SK-N-SH (cell line): ENCODE data around the gene ZNF425. TPM values are rescaled to one million over a fixed set of nuclear protein-coding genes. Genes with fewer than 3 reads are reported as not detected.
"Not testable (repeated sequence)": the region's sequence is repeated elsewhere in the genome, so short reads cannot be mapped to it uniquely, and the experiment has no call there.

ENCODE experiments used
- CTCF ChIA-PET: fragments of 300-600, 350-600 bp; formaldehyde crosslinking; extraction: SDS; loops from one replicate; lab custom pipeline; 2021; lab: Yijun Ruan, JAX
- POLR2A ChIA-PET: fragments of 350-600 bp; sonication (Branson Sonifier 250); formaldehyde crosslinking; extraction: SDS; loops from one replicate; lab custom pipeline; 2020; ENCODE audit warnings: antibody characterized with exemption, inconsistent platforms; lab: Yijun Ruan, JAX
- DNase-seq: peaks from one replicate; pipeline ENCODE4 v3.0.0; 2012
- H2AFZ ChIP-seq: fragments of 200-600 bp; sonication (generic); 2 replicates; pipeline ENCODE4 v1.8.1; 2016; ENCODE audit warnings: antibody characterized with exemption, mild to moderate bottlenecking, low read depth
- H3F3A ChIP-seq: fragments of 200-600 bp; sonication (generic); replicated peaks from 2 replicates; pipeline ENCODE3; 2016; ENCODE audit warnings: antibody characterized with exemption, mild to moderate bottlenecking; ENCODE audit not compliant: insufficient read depth
- H3K27ac ChIP-seq, 2 experiments: fragments of 200-500 bp in 1 of 2; fragments of 200-600 bp in 1 of 2; sonication (Bioruptor generic) in 1 of 2; sonication (generic), shearing (Covaris generic) in 1 of 2; 2 replicates each; pipeline versions ENCODE4 v1.5.1 to v1.6.1; 2014 to 2016; ENCODE audit warnings: low read depth in 2 of 2, inconsistent platforms in 1 of 2, low read length in 1 of 2, mild to moderate bottlenecking in 1 of 2, mixed read lengths in 1 of 2
- H3K27me3 ChIP-seq: fragments of 200-600 bp; sonication (generic), shearing (Covaris generic); 2 replicates; pipeline ENCODE4 v1.6.1; 2016; ENCODE audit warnings: mixed run types; ENCODE audit not compliant: insufficient read depth
- H3K36me3 ChIP-seq, 2 experiments: fragments of 200-500 bp in 1 of 2; fragments of 200-600 bp in 1 of 2; sonication (Bioruptor generic) in 1 of 2; sonication (generic) in 1 of 2; replicated peaks in 1 of 2; 2 replicates each; pipeline versions ENCODE3 to v1.5.1; 2014 to 2016; ENCODE audit warnings: low read length in 1 of 2, mild to moderate bottlenecking in 1 of 2; ENCODE audit not compliant: insufficient read depth in 2 of 2, control insufficient read depth in 1 of 2
- H3K4me1 ChIP-seq, 2 experiments: fragments of 200-500 bp in 1 of 2; fragments of 200-600 bp in 1 of 2; sonication (Bioruptor generic) in 1 of 2; sonication (generic), shearing (Covaris generic) in 1 of 2; 2 replicates each; pipeline versions ENCODE4 v1.5.1 to v1.6.1; 2014 to 2016; ENCODE audit warnings: low read depth in 1 of 2, low read length in 1 of 2, mixed run types in 1 of 2; ENCODE audit not compliant: insufficient read depth in 2 of 2, control insufficient read depth in 1 of 2
- H3K4me2 ChIP-seq: fragments of 200-600 bp; sonication (generic), shearing (Covaris generic); 2 replicates; pipeline ENCODE4 v1.6.1; 2017; ENCODE audit warnings: mixed run types
- H3K4me3 ChIP-seq, 2 experiments: fragments of 200-500 bp in 1 of 2; fragments of 200-600 bp in 1 of 2; sonication (Bioruptor generic) in 1 of 2; sonication (generic), shearing (Covaris generic) in 1 of 2; 2 replicates each; pipeline versions ENCODE4 v1.5.1 to v1.8.1; 2014 to 2016; ENCODE audit warnings: low read depth in 2 of 2, inconsistent platforms in 1 of 2, low read length in 1 of 2, mild to moderate bottlenecking in 1 of 2, mixed read lengths in 1 of 2, moderate library complexity in 1 of 2
- H3K79me2 ChIP-seq: fragments of 200-600 bp; sonication (generic); 2 replicates; pipeline ENCODE4 v1.8.1; 2017; ENCODE audit warnings: mild to moderate bottlenecking; ENCODE audit not compliant: insufficient read depth
- H3K9ac ChIP-seq: fragments of 200-600 bp; sonication (generic); 2 replicates; pipeline ENCODE4 v1.6.1; 2017; ENCODE audit warnings: mixed run types
- H3K9me2 ChIP-seq: fragments of 200-600 bp; sonication (generic); 2 replicates; pipeline ENCODE4 v1.6.1; 2017; ENCODE audit warnings: mixed run types
- H3K9me3 ChIP-seq: fragments of 200-600 bp; sonication (generic); 2 replicates; pipeline ENCODE4 v1.6.1; 2017; ENCODE audit warnings: mixed run types, mild to moderate bottlenecking, moderate library complexity
- H4K20me1 ChIP-seq: fragments of 200-600 bp; sonication (generic); 2 replicates; pipeline ENCODE4 v1.6.1; 2017; ENCODE audit warnings: mild to moderate bottlenecking, mixed run types; ENCODE audit not compliant: insufficient read depth
- ELF1 ChIP-seq: IDR thresholded peaks from 2 replicates; pipeline ENCODE4 v1.4.0; 2012
- EP300 ChIP-seq, 2 experiments: IDR thresholded peaks; 2 replicates each; pipeline versions ENCODE4 v1.4.0 to v1.6.1; 2012; ENCODE audit warnings: borderline replicate concordance in 1 of 2, low read depth in 1 of 2, low read length in 1 of 2
- EZH2phosphoT487 ChIP-seq: fragments of 200-600 bp; sonication (generic); IDR thresholded peaks from 2 replicates; pipeline ENCODE4 v1.6.1; 2017; ENCODE audit warnings: low read depth, mixed run types, mild to moderate bottlenecking, antibody characterized with exemption, moderate library complexity, borderline replicate concordance
- FOXJ3 ChIP-seq: sonication (generic); formaldehyde crosslinking; IDR thresholded peaks from 2 replicates; pipeline ENCODE4 v1.5.1; 2020; ENCODE audit warnings: mild to moderate bottlenecking, missing genetic modification reagents
- GATA2 ChIP-seq: sonication (generic); formaldehyde crosslinking; IDR thresholded peaks from 2 replicates; pipeline ENCODE4 v1.5.0; 2020; ENCODE audit warnings: mild to moderate bottlenecking, missing genetic modification reagents
- IRF3 ChIP-seq: fragments of 150-350 bp; IDR thresholded peaks from 2 replicates; pipeline ENCODE4 v1.6.1; 2016; ENCODE audit warnings: mild to moderate bottlenecking, low read depth, low read length
- JUND ChIP-seq: IDR thresholded peaks from 2 replicates; pipeline ENCODE4 v1.4.0; 2012
- NFIC ChIP-seq: IDR thresholded peaks from 2 replicates; pipeline ENCODE4 v1.4.0; 2012; ENCODE audit warnings: borderline replicate concordance
- PBX3 ChIP-seq: IDR thresholded peaks from 2 replicates; pipeline ENCODE4; 2012
- POLR2AphosphoS5 ChIP-seq: IDR thresholded peaks from 2 replicates; pipeline ENCODE4 v1.6.1; 2012; ENCODE audit warnings: low read depth, low read length
- RFX5 ChIP-seq: IDR thresholded peaks from 2 replicates; pipeline ENCODE4 v1.6.1; 2012; ENCODE audit warnings: mild to moderate bottlenecking, improper control_type of control experiment, low read length
- SIN3A ChIP-seq: IDR thresholded peaks from 2 replicates; pipeline ENCODE4 v1.6.1; 2012; ENCODE audit warnings: low read depth, mild to moderate bottlenecking, low read length, moderate library complexity, borderline replicate concordance
- TAF1 ChIP-seq: IDR thresholded peaks from 2 replicates; pipeline ENCODE4 v1.6.1; 2012; ENCODE audit warnings: low read depth, mild to moderate bottlenecking, low read length, moderate library complexity, borderline replicate concordance
- TCF12 ChIP-seq: IDR thresholded peaks from 2 replicates; pipeline ENCODE4 v1.4.0; 2012
- TEAD4 ChIP-seq: IDR thresholded peaks from 2 replicates; pipeline ENCODE4 v1.4.0; 2012; ENCODE audit warnings: mild to moderate bottlenecking, borderline replicate concordance; ENCODE audit not compliant: insufficient read depth
- USF2 ChIP-seq: fragments of 150-350 bp; IDR thresholded peaks from 2 replicates; pipeline ENCODE4 v1.6.1; 2017; ENCODE audit warnings: antibody characterized with exemption, low read length, low read depth, borderline replicate concordance
- ZBTB33 ChIP-seq: IDR thresholded peaks from 2 replicates; pipeline ENCODE4 v1.4.0; 2012; ENCODE audit warnings: low read depth, borderline replicate concordance
- WGBS: methylation state at CpG from one replicate; pipeline ENCODE4 v1.1.6; 2017; ENCODE audit warnings: low lambda C conversion rate; 5-methylcytosine and 5-hydroxymethylcytosine counted together
- polyA plus RNA-seq, 3 experiments: library from polyadenylated mRNA; depleted of rRNA; stranded (reverse); fragments of >200 nt; gene quantifications; 2 replicates each; pipeline ENCODE4 v1.2.3, GENCODE V29; 2012

Gene ZNF425
- polyA plus RNA-seq, 1 of the 3 experiments (the other 2 are of a cell fraction), result 1.4 TPM

GRCh38 chr7:149147072-149147751 is 21.1 kb upstream of the ZNF425 start, which contains the start of gene ZNF398 (continued):
- TF ChIP-seq ZBTB33 (peak; percentile 62; the same call in 1 of the 2 replicates), NFIC (no peak), RFX5 (no peak), POLR2AphosphoS5 (peak; percentile 54), TAF1 (no peak; the same call in none of the 2 replicates), IRF3 (no peak), SIN3A (peak; percentile 77; the same call in 1 of the 2 replicates), ELF1 (peak; percentile 38; the same call in 1 of the 2 replicates), FOXJ3 (no peak)

GRCh38 chr7:149145031-149145845 is 19.1 kb upstream of the ZNF425 start:
- peaks cover 13% of the 10 kb centered on the region for H4K20me1 ChIP-seq
- no peaks in the 10 kb centered on the region for H3K27me3 ChIP-seq
- no peak overlapping the region for H3K4me3 ChIP-seq
- H2AFZ ChIP-seq, result no peak overlapping the region
- TF ChIP-seq GATA2 (CRISPR knock-in tag) (no peak), TEAD4 (no peak), EP300 (IDR thresholded peaks at IDR 0.05; ENCODE audit: borderline replicate concordance in 1 of 2, low read depth in 1 of 2, low read length in 1 of 2) (no peak), USF2 (no peak), RFX5 (no peak), TCF12 (no peak), PBX3 (no peak), EZH2phosphoT487 (no peak), POLR2AphosphoS5 (no peak), JUND (no peak)
- H3K79me2 ChIP-seq, result peaks cover 26% of the 10 kb centered on the region
- no peak overlapping the region for H3K9ac ChIP-seq
- WGBS, result 96% methylated on average over 8 of the region's 8 CpGs
- no peaks in the 10 kb centered on the region for H3K36me3 ChIP-seq
- H3K4me1 ChIP-seq, result no peaks in the 10 kb centered on the region; a peak in 2 of 4 replicates
- no peak overlapping the region for H3K27ac ChIP-seq
- no peak overlapping the region for H3K4me2 ChIP-seq
- DNase-seq, result no peak
- H3F3A ChIP-seq, result peaks cover 24% of the 10 kb centered on the region
- ChIA-PET CTCF (interaction anchor here (1.0 to 7.0 kb wide), 6 partner anchors 12 to 87 kb away, joined by 3 to 83 read pairs (median 30); partner anchors contain the start of genes ZNF282 and ZNF425), POLR2A (interaction anchor here (3.7 kb wide), 1 partner anchor 19 kb away, joined by 37 read pairs; the partner anchor contains the start of gene ZNF425)
- H3K9me3 ChIP-seq, result no peaks in the 10 kb centered on the region
- H3K9me2 ChIP-seq, result no peaks in the 10 kb centered on the region

- H3K4me3 ChIP-seq, H3K4me2 ChIP-seq, H3K9me2 ChIP-seq, H2AFZ ChIP-seq, POLR2A ChIA-PET, H3K9me3 ChIP-seq, H3K27ac ChIP-seq, H3K36me3 ChIP-seq, H3K27me3 ChIP-seq, DNase-seq, H3K4me1 ChIP-seq, H3K9ac ChIP-seq: not testable (repeated sequence)
- WGBS, result 88% methylated on average over 14 of the region's 14 CpGs
- H4K20me1 ChIP-seq, result peaks cover 10% of the 10 kb centered on the region
- H3K79me2 ChIP-seq, result peaks cover 19% of the 10 kb centered on the region
- H3F3A ChIP-seq, result peaks cover 24% of the 10 kb centered on the region
- CTCF ChIA-PET, result interaction anchor here (3.3 kb wide), 1 partner anchor 18 kb away, joined by 15 read pairs; the partner anchor contains the start of gene ZNF425
Observed at GRCh38 chr7:149144436-149144922, 18.4 kb upstream of the ZNF425 start.
